ENCODE measurements around the gene SMIM1.

DNA sequence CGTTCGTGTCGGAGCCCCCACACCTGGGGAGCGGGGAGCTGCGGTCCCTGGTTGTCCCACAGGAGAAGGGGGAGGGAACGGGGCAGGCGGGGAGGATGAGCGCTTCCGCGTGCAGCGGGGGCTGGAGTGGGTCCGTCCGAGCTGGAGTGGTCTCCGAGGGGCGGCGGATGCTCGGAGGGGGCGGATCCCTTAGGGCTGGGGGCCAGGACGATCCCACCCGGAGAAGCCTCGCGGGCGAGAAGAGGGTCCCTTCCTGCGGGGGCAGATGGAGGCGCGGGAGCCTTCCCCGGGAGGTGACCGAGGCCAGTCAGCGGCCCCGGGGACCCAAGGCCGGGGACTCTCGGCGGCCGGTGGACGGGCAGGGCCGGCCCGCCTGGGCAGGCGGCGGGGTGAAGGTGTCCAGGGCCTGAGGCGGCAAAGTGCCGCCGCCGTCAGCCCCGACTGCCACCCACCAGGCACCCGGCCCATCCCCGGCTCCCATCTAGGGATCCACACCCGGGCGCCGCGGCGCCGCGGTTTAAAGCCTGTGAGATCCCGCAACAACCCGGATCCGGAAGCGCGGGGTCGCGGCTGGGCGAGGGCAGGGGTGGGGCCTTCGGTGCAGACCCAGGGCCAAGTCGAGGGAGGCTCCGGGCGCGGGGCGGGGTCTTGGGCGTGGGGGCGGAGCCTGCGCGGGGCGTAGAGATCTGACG is 25.6 kb upstream of the SMIM1 start:
- TF ChIP-seq, protein P1, sequence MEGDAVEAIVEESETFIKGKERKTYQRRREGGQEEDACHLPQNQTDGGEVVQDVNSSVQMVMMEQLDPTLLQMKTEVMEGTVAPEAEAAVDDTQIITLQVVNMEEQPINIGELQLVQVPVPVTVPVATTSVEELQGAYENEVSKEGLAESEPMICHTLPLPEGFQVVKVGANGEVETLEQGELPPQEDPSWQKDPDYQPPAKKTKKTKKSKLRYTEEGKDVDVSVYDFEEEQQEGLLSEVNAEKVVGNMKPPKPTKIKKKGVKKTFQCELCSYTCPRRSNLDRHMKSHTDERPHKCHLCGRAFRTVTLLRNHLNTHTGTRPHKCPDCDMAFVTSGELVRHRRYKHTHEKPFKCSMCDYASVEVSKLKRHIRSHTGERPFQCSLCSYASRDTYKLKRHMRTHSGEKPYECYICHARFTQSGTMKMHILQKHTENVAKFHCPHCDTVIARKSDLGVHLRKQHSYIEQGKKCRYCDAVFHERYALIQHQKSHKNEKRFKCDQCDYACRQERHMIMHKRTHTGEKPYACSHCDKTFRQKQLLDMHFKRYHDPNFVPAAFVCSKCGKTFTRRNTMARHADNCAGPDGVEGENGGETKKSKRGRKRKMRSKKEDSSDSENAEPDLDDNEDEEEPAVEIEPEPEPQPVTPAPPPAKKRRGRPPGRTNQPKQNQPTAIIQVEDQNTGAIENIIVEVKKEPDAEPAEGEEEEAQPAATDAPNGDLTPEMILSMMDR (conservative IDR thresholded peaks at IDR 0.05 in 1 of 2, IDR thresholded peaks at IDR 0.05 in 1 of 2; ENCODE audit: extremely low read depth in 1 of 2, insufficient read depth in 1 of 2, low read depth in 1 of 2, low read length in 2 of 2) = no peak
- no peak for TF ChIP-seq EZH2 (IDR thresholded peaks at IDR 0.05; ENCODE audit: borderline replicate concordance, low read length)
